GM23338 (cell line): Measurements from ENCODE around the gene KAZN. TPM values are rescaled to one million over a fixed set of nuclear protein-coding genes. Genes with fewer than 3 reads are reported as not detected.
A peak's percentile ranks its signal among the peaks of the same experiment; 100 is the strongest.

Source experiments
- ATAC-seq: fragments of 200-7000 bp; cut with Tn5 transposase; 3 replicates; pipeline ENCODE4 v1.9.1; 2020
- DNase-seq: peaks from one replicate; pipeline ENCODE4 v3.0.0-alpha.2; 2015; ENCODE audit warnings: low spot score
- H2AFZ ChIP-seq: fragments of 200-600 bp; sonication (generic); 2 replicates; pipeline ENCODE4 v1.8.0; 2016; ENCODE audit warnings: antibody characterized with exemption, mild to moderate bottlenecking, moderate library complexity
- H3F3A ChIP-seq: fragments of 200-600 bp; sonication (generic); replicated peaks from 2 replicates; pipeline ENCODE4 v1.8.0; 2017; ENCODE audit warnings: antibody characterized with exemption, mixed run types, low read depth
- H3K27ac ChIP-seq: fragments of 200-600 bp; sonication (generic); 2 replicates; pipeline ENCODE4 v1.6.1; 2016; ENCODE audit warnings: low read depth
- H3K27me3 ChIP-seq: fragments of 200-600 bp; sonication (generic); 2 replicates; pipeline ENCODE4 v1.8.0; 2016; ENCODE audit warnings: mild to moderate bottlenecking, mixed run types, moderate library complexity; ENCODE audit not compliant: insufficient read depth
- H3K36me3 ChIP-seq: fragments of 200-600 bp; sonication (generic); 2 replicates; pipeline ENCODE4 v1.8.0; 2016; ENCODE audit warnings: mild to moderate bottlenecking; ENCODE audit not compliant: insufficient read depth
- H3K4me1 ChIP-seq: fragments of 200-600 bp; sonication (generic); 2 replicates; pipeline ENCODE4 v1.8.0; 2016; ENCODE audit warnings: mild to moderate bottlenecking, moderate library complexity; ENCODE audit not compliant: insufficient read depth
- H3K4me2 ChIP-seq: fragments of 200-600 bp; sonication (generic); 2 replicates; pipeline ENCODE4 v1.7.1; 2017; ENCODE audit warnings: mixed run types
- H3K4me3 ChIP-seq: fragments of 200-600 bp; sonication (generic); 2 replicates; pipeline ENCODE4 v1.6.1; 2016; ENCODE audit warnings: mixed run types
- H3K79me2 ChIP-seq: fragments of 200-600 bp; sonication (generic); replicated peaks from 2 replicates; pipeline ENCODE4 v1.8.0; 2017; ENCODE audit warnings: mild to moderate bottlenecking; ENCODE audit not compliant: insufficient read depth
- H3K9me2 ChIP-seq: fragments of 200-600 bp; sonication (generic); 2 replicates; pipeline ENCODE4 v1.8.0; 2017; ENCODE audit not compliant: insufficient read depth
- H4K20me1 ChIP-seq: fragments of 200-600 bp; sonication (generic); replicated peaks from 2 replicates; pipeline ENCODE4 v1.8.0; 2017; ENCODE audit warnings: mild to moderate bottlenecking; ENCODE audit not compliant: insufficient read depth
- H3K27ac Mint-ChIP-seq: 2 replicates; pipeline ENCODE4 v1.8.0; 2020; ENCODE audit warnings: inconsistent platforms, mild to moderate bottlenecking, moderate library complexity, mixed read lengths
- H3K27me3 Mint-ChIP-seq: 3 replicates; pipeline ENCODE4 v1.8.0; 2022; ENCODE audit warnings: low read depth, mild to moderate bottlenecking, moderate library complexity, mixed read lengths, inconsistent platforms; ENCODE audit not compliant: insufficient read depth, poor library complexity
- H3K36me3 Mint-ChIP-seq: 3 replicates; pipeline ENCODE4 v1.8.0; 2021; ENCODE audit warnings: low read depth, mild to moderate bottlenecking, inconsistent platforms, moderate library complexity, mixed read lengths
- H3K4me1 Mint-ChIP-seq: 3 replicates; pipeline ENCODE4 v1.8.0; 2020; ENCODE audit warnings: mild to moderate bottlenecking, inconsistent platforms, mixed read lengths
- H3K4me3 Mint-ChIP-seq: 3 replicates; pipeline ENCODE4 v1.8.0; 2021; ENCODE audit warnings: moderate library complexity, mild to moderate bottlenecking, inconsistent platforms, mixed read lengths
- H3K9me3 Mint-ChIP-seq: 3 replicates; pipeline ENCODE4 v1.8.0; 2020; ENCODE audit warnings: moderate library complexity, mild to moderate bottlenecking, inconsistent platforms, mixed read lengths
- CREB1 ChIP-seq: fragments of 250-450 bp; sonication (Bioruptor Pico); IDR thresholded peaks from 2 replicates; pipeline ENCODE4 v1.5.0; 2020; ENCODE audit warnings: low read depth, mild to moderate bottlenecking, moderate library complexity
- CTCF ChIP-seq, 2 experiments: fragments of 200-600 bp in 1 of 2; sonication (generic) in 1 of 2; conservative IDR thresholded peaks; 2 replicates each; pipeline versions ENCODE4 v1.5.1 to v1.6.1; 2016 to 2017; ENCODE audit warnings: antibody characterized with exemption in 2 of 2, low read depth in 2 of 2, mild to moderate bottlenecking in 2 of 2, moderate library complexity in 1 of 2
- ETS1 ChIP-seq: IDR thresholded peaks from 2 replicates; pipeline ENCODE4 v1.6.1; 2016; ENCODE audit warnings: antibody characterized with exemption
- EZH2 ChIP-seq: fragments of 200-600 bp; sonication (generic); IDR thresholded peaks from one replicate; pipeline ENCODE4 v1.8.0; 2017; ENCODE audit warnings: antibody characterized with exemption, mild to moderate bottlenecking, low read depth; ENCODE audit not compliant: unreplicated experiment
- EZH2phosphoT487 ChIP-seq: fragments of 200-600 bp; sonication (generic); IDR thresholded peaks from one replicate; pipeline ENCODE4 v1.8.1; 2018; ENCODE audit warnings: antibody characterized with exemption; ENCODE audit not compliant: unreplicated experiment
- REST ChIP-seq: IDR thresholded peaks from one replicate; pipeline ENCODE4 v1.6.1; 2018; ENCODE audit warnings: antibody characterized with exemption; ENCODE audit not compliant: unreplicated experiment
- STAT1 ChIP-seq: IDR thresholded peaks from one replicate; pipeline ENCODE4 v1.6.1; 2016; ENCODE audit warnings: antibody characterized with exemption; ENCODE audit not compliant: unreplicated experiment
- ZNF114 ChIP-seq: fragments of 250-450 bp; sonication (Bioruptor Pico); IDR thresholded peaks from 2 replicates; pipeline ENCODE4 v1.5.0; 2020; ENCODE audit warnings: mild to moderate bottlenecking, moderate library complexity
- ZNF331 ChIP-seq: fragments of 250-450 bp; sonication (Bioruptor Pico); IDR thresholded peaks from 2 replicates; pipeline ENCODE4 v1.5.0; 2020; ENCODE audit warnings: low read depth, mild to moderate bottlenecking, moderate library complexity
- ZNF462 ChIP-seq: fragments of 250-450 bp; sonication (Bioruptor Pico); IDR thresholded peaks from 2 replicates; pipeline ENCODE4 v1.5.0; 2020; ENCODE audit warnings: mild to moderate bottlenecking, moderate library complexity
- polyA plus RNA-seq: library from polyadenylated mRNA; unstranded; fragments of >200 nt; fragmentation: Nextera tagmentation; extraction: Ambion mirVana; gene quantifications from 2 replicates; pipeline ENCODE4 v1.2.1, GENCODE V29; 2016
- total RNA-seq: library from RNA; depleted of rRNA; stranded (reverse); fragments of >200 nt; shearing (Covaris generic); gene quantifications from 2 replicates; pipeline ENCODE4 v1.2.3, GENCODE V29; 2014

Gene KAZN
- total and polyA plus RNA-seq, 2 experiments from 2014 or later = 9.9 to 15.0 TPM

GRCh38 chr1:14607295-14607694 is 8.8 kb downstream of the KAZN start (continued):
- TF ChIP-seq REST (no peak), CTCF (conservative IDR thresholded peaks at IDR 0.05; ENCODE audit: low read depth in 2 of 2) (no peak)

- peaks cover 13% of the 10 kb centered on the region for H3K4me1 ChIP-seq
- TF ChIP-seq ETS1 (no peak), ZNF331 (CRISPR knock-in tag) (no peak), CTCF (conservative IDR thresholded peaks at IDR 0.05; ENCODE audit: low read depth in 2 of 2) (peak in 1 of 2 experiments; percentile 48; a peak in 2 of 4 replicates), ZNF114 (no peak), EZH2 (no peak), ZNF462 (CRISPR knock-in tag) (no peak), EZH2phosphoT487 (no peak), CREB1 (CRISPR knock-in tag) (no peak), STAT1 (no peak)
- Mint-ChIP-seq H3K27me3 (peaks cover 3% of the 10 kb centered on the region), H3K4me1 (peaks cover 10% of the 10 kb centered on the region), H3K4me3 (no peak overlapping the region), H3K27ac (no peak overlapping the region), H3K9me3 (no peaks in the 10 kb centered on the region), H3K36me3 (no peaks in the 10 kb centered on the region)
- peaks cover 4% of the 10 kb centered on the region; the same call in 1 of the 2 replicates for H4K20me1 ChIP-seq
- no peak for ATAC-seq
- peaks cover 67% of the 10 kb centered on the region for H3K79me2 ChIP-seq
- H3F3A ChIP-seq = no peaks in the 10 kb centered on the region
- no peaks in the 10 kb centered on the region for H3K36me3 ChIP-seq
- DNase-seq = no peak
- no peaks in the 10 kb centered on the region for H3K27me3 ChIP-seq
- no peak overlapping the region for H2AFZ ChIP-seq
- H3K9me2 ChIP-seq = peaks cover 10% of the 10 kb centered on the region
- no peak overlapping the region for H3K4me2 ChIP-seq
- no peak overlapping the region for H3K4me3 ChIP-seq
- H3K27ac ChIP-seq = no peak overlapping the region
These were observed 9.8 kb downstream of the KAZN start for GRCh38 chr1:14608308-14608707.
